Psoas muscle (tissue), 8 donors: ENCODE measurements around the gene LUZP2. TPM values are rescaled to one million over a fixed set of nuclear protein-coding genes. Genes with fewer than 3 reads are reported as not detected.
A peak's percentile ranks its signal among the peaks of the same experiment; 100 is the strongest.

Experiments
- ATAC-seq, 4 donors: fragments of 200-7000 bp; cut with Tn5 transposase; one replicate each; pipeline ENCODE4 v1.9.1; 2020; ENCODE audit warnings: moderate library complexity in 3 of 4, mild to moderate bottlenecking in 2 of 4
- DNase-seq, 2 donors: peaks; one replicate each; pipeline ENCODE4 v3.0.0-alpha.2; 2020
- H3K27ac ChIP-seq: fragments of 200-600 bp; one replicate; pipeline ENCODE4 v1.8.0; 2022
- H3K27me3 ChIP-seq, 3 donors: fragments of 200-600 bp in 1 of 3; one replicate each; pipeline versions ENCODE4 v1.6.1 to v1.8.0; 2013 to 2022; ENCODE audit warnings: low read length in 2 of 3, mild to moderate bottlenecking in 2 of 3, moderate library complexity in 1 of 3; ENCODE audit not compliant: insufficient read depth in 3 of 3
- H3K36me3 ChIP-seq, 2 donors: fragments of 200-600 bp in 1 of 2; one replicate each; pipeline versions ENCODE4 v1.6.1 to v1.8.0; 2013 to 2022; ENCODE audit warnings: low read depth in 1 of 2, mild to moderate bottlenecking in 1 of 2, moderate library complexity in 1 of 2; ENCODE audit not compliant: insufficient read depth in 1 of 2
- H3K4me1 ChIP-seq: fragments of 200-600 bp; one replicate; pipeline ENCODE4 v1.8.0; 2022
- H3K4me3 ChIP-seq: fragments of 200-600 bp; one replicate; pipeline ENCODE4 v1.8.0; 2022; ENCODE audit warnings: mild to moderate bottlenecking
- H3K9me3 ChIP-seq: fragments of 200-600 bp; one replicate; pipeline ENCODE4 v1.8.0; 2022
- CTCF ChIP-seq: fragments of 200-600 bp; IDR thresholded peaks from one replicate; pipeline ENCODE4 v1.8.0; 2022; ENCODE audit warnings: antibody characterized with exemption
- WGBS, 3 donors: extraction: QIAGEN DNeasy Blood & Tissue Kit; methylation state at CpG; one replicate each; pipeline versions ENCODE4 v1.1.6 to v1.1.7; 2013; 5-methylcytosine and 5-hydroxymethylcytosine counted together
- intact Hi-C, 2 donors: fragments of 100-400 bp; cut with DNase I; formaldehyde crosslinking; loops; one replicate each; pipeline versions ENCODE4 v1.11.0 to v1.14.2; 2022
- polyA plus RNA-seq, 3 donors: library from polyadenylated mRNA; stranded (reverse); fragments of 200-250 nt; gene quantifications; one replicate each; pipeline ENCODE4 v1.2.3, GENCODE V29; 2013
- total RNA-seq, 4 donors: library from RNA; stranded (reverse); fragmentation: NEBNext Ultra II Directional in 2 of 4; extraction: Animal tissue kit (Norgen Biotek cat#: 25700) in 2 of 4; gene quantifications; one replicate each; pipeline versions ENCODE4 v1.2.1 to v1.2.4, GENCODE V29; 2021 to 2023
- donor health status: healthy with polysubstance abuse.
- donor health status: DM: no; HTN: no; CAD: no; lungs with moderate emphysema.
- donor health status: Bipolar disorder and iron deficiency.
- donor health status: healthy.
- donor health status: DM: yes; HTN: yes; CAD: no.
- donor health status: DM: no; HTN: no; CAD: no.
- donor health status: DM: no; HTN: no; CAD: no.
- donor health status: DM: yes; HTN: yes; CAD: no.

LUZP2 gene
- total and polyA plus RNA-seq, 7 donors = 0.01 TPM; not detected in 5

- TF ChIP-seq CTCF = no peak
- H3K4me1 ChIP-seq = no peaks in the 10 kb centered on the region
- ATAC-seq = no peak
- H3K27ac ChIP-seq = no peak overlapping the region
- H3K27me3 ChIP-seq = no peaks in the 10 kb centered on the region
- no peak overlapping the region for H3K4me3 ChIP-seq
- no peaks in the 10 kb centered on the region for H3K9me3 ChIP-seq
- intact Hi-C loops = no loop called here
- DNase-seq = no peak
- WGBS, 3 donors = 45 to 70% (median 65%) methylated on average over 2 of the region's 2 CpGs
- no peaks in the 10 kb centered on the region for H3K36me3 ChIP-seq
These were observed 25.8 kb upstream of the LUZP2 start for GRCh38 chr11:24471084-24471483.

DNA sequence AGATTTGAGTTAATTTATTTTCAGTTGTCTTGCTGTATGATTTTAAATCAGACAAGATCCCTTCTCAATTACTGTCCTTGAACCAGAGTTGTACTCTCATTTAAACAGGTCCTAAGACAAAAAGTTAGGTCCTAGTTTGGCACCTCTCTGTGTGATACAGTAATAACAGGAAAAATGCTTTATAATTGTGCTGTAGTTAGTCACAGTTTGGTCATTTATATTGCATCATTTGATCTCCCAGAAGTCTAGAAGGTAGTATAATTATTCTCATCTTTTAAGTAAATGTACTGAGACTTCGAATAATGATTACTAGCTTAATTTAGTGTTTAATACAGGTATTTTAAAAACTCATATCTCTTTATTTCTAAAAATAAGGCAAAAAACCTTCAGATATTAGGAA is 18.1 kb upstream of the LUZP2 start:
- 82 to 91% (median 87%) methylated on average over 1 of the region's 1 CpG for whole genome bisulfite sequencing, 3 donors
- DNase-seq = no peak
- Histone ChIP-seq H3K4me3 (no peak overlapping the region), H3K9me3 (no peaks in the 10 kb centered on the region), H3K4me1 (no peaks in the 10 kb centered on the region), H3K36me3 (no peaks in the 10 kb centered on the region), H3K27me3 (peaks cover 0 to 3% (median 0%) of the 10 kb centered on the region in 3 donors), H3K27ac (no peak overlapping the region)
- ATAC-seq = no peak
- TF ChIP-seq CTCF = no peak
- intact Hi-C loops = no loop called here

DNA sequence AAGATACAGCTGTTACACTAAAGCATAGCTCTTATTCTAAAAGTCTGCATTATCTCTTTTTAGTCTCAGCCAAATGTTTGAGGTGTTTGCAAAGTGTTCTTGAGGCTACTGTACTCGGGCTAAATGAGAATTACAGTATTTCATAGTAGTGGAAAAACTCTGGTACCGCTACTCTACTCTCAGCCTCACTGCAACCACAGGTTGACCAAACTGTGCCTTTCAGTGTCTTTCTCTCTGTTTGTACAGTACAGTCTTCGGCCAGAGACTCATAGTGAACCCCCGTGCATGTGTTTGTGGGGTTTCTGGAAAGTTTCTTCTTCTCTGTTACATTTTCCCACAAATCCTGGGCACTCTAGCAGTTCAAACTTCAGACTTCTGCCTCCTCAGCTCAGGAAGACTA is 7.4 kb upstream of the LUZP2 start:
- no peak overlapping the region for H3K4me3 ChIP-seq
- TF ChIP-seq CTCF = no peak
- no peaks in the 10 kb centered on the region for H3K36me3 ChIP-seq
- H3K9me3 ChIP-seq = no peaks in the 10 kb centered on the region
- no peak overlapping the region for H3K27ac ChIP-seq
- 78 to 84% (median 82%) methylated on average over 4 of the region's 4 CpGs for whole genome bisulfite sequencing, 3 donors
- intact Hi-C loops = no loop called here
- H3K4me1 ChIP-seq = no peaks in the 10 kb centered on the region
- H3K27me3 ChIP-seq = no peaks in the 10 kb centered on the region
- no peak for DNase-seq
- ATAC-seq = no peak

DNA sequence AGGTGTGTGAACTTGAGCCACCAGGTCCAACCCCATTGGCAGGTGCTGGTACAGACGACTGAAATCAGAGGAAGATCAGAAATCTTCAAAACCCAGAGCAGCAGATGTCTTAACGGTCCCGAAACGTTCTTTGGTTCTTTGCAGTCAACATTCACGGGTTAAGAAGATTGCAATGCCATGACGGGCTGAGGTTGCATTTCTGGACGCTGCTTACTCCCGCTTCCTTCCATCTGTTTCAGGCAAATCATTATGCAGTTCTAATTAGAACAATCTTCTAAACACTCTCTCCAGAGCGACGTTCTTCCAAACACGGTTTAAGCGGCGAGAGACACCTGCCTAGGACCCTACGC is 492 bp upstream of the LUZP2 start:
- H3K4me1 ChIP-seq = no peaks in the 10 kb centered on the region
- no peak for TF ChIP-seq CTCF
- ATAC-seq (no peak), DNase-seq (no peak)
- peaks cover 0 to 15% (median 3%) of the 10 kb centered on the region in 3 donors for H3K27me3 ChIP-seq
- no peak overlapping the region for H3K27ac ChIP-seq
- peak overlapping the region; percentile 46 for H3K4me3 ChIP-seq
- intact Hi-C loops = no loop called here
- 3 to 5% (median 4%) methylated on average over 14 of the region's 14 CpGs for WGBS, 3 donors
- no peaks in the 10 kb centered on the region for H3K9me3 ChIP-seq
- H3K36me3 ChIP-seq = no peaks in the 10 kb centered on the region

DNA sequence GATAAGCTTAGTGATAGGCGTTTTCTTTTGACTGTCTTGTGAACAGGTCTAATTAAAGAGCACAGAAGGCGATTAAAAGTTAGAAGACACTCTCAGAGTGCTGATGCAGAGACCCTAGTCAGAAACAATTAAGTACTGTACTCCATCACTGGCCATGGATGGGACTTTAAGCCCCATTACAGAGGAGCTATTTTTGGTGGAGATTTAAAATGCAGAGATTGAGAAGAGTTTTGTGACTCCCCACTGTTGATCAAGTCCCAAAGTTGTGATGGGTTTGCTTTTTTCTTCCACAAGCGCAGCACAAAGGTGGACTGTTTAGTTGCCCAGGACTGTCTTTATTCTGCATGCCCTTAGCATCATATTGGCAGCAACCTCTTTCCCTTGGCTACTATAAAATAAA is 978 bp downstream of the LUZP2 start:
- DNase-seq = no peak
- H3K4me3 ChIP-seq = no peak overlapping the region
- no peak for TF ChIP-seq CTCF

More for the DNA sequence above, 978 bp downstream of the LUZP2 start:
- WGBS, 3 donors = 70 to 77% (median 74%) methylated on average over 3 of the region's 3 CpGs
- Histone ChIP-seq H3K4me1 (no peaks in the 10 kb centered on the region), H3K36me3 (no peaks in the 10 kb centered on the region), H3K9me3 (no peaks in the 10 kb centered on the region), H3K27ac (no peak overlapping the region), H3K27me3 (peaks cover 0 to 15% (median 3%) of the 10 kb centered on the region in 3 donors)
- intact Hi-C loops = no loop called here
- no peak for ATAC-seq
